ENCODE measurements around the gene PTTG1IP.

The PTTG1IP gene

DNA sequence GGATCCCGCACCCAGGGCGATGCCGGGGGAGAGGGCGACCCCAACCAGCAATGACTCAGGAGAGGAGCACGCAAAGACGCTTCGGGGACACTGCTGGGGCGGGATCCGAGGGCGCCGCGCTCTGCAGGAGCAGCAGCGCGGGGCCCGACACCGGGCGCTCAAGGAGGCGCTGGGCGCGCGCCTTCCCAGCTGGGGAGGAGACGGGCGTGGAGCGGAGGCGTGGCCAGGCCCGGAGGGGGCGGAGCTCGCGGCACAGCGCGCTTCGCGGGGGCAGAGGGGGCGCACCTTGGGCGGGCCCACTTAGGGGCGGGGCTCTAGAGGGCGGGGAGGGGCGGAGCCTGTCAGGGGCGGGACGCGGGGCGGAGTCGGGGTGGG lies 56.0 kb downstream of the PTTG1IP start:
- TF ChIP-seq FOXP2 (optimal IDR thresholded peaks at IDR 0.05; ENCODE audit: control extremely low read depth, extremely low read length, insufficient read depth) (no peak), EZH2 (IDR thresholded peaks at IDR 0.05) (no peak), POLR2AphosphoS5 (IDR thresholded peaks at IDR 0.05; ENCODE audit: borderline replicate concordance, low read depth, low read length) (peak; percentile 29; the same call in 1 of the 2 replicates)
- Histone ChIP-seq H3K9me3 (ENCODE audit: low read depth, low read length) (no peaks in the 10 kb centered on the region), H3K4me3 (peak overlapping the region; percentile 90), H3K9ac (ENCODE audit: insufficient read length) (peak overlapping the region; percentile 71), H3K27ac (peak overlapping the region; percentile 74; the same call in 1 of the 2 replicates), H3K36me3 (ENCODE audit: insufficient read depth, low read length) (peaks cover 9% of the 10 kb centered on the region; the same call in 1 of the 2 replicates)
- no peak for DNase-seq (ENCODE audit: low read depth, low spot score)

GRCh38 chr21:44816761-44817505 lies 56.6 kb downstream of the PTTG1IP start:
- TF ChIP-seq POLR2AphosphoS5 (IDR thresholded peaks at IDR 0.05; ENCODE audit: borderline replicate concordance, low read depth, low read length) (no peak), EZH2 (IDR thresholded peaks at IDR 0.05) (no peak), FOXP2 (optimal IDR thresholded peaks at IDR 0.05; ENCODE audit: control extremely low read depth, extremely low read length, insufficient read depth) (no peak)
- no peak for DNase-seq (ENCODE audit: low read depth, low spot score)
- H3K36me3 ChIP-seq (ENCODE audit: insufficient read depth, low read length) = peaks cover 11% of the 10 kb centered on the region; the same call in 1 of the 2 replicates
- no peaks in the 10 kb centered on the region for H3K9me3 ChIP-seq (ENCODE audit: low read depth, low read length)
- H3K27ac ChIP-seq = no peak overlapping the region
- peak overlapping the region; percentile 71 for H3K9ac ChIP-seq (ENCODE audit: insufficient read length)
- peak overlapping the region; percentile 90 for H3K4me3 ChIP-seq

DNA sequence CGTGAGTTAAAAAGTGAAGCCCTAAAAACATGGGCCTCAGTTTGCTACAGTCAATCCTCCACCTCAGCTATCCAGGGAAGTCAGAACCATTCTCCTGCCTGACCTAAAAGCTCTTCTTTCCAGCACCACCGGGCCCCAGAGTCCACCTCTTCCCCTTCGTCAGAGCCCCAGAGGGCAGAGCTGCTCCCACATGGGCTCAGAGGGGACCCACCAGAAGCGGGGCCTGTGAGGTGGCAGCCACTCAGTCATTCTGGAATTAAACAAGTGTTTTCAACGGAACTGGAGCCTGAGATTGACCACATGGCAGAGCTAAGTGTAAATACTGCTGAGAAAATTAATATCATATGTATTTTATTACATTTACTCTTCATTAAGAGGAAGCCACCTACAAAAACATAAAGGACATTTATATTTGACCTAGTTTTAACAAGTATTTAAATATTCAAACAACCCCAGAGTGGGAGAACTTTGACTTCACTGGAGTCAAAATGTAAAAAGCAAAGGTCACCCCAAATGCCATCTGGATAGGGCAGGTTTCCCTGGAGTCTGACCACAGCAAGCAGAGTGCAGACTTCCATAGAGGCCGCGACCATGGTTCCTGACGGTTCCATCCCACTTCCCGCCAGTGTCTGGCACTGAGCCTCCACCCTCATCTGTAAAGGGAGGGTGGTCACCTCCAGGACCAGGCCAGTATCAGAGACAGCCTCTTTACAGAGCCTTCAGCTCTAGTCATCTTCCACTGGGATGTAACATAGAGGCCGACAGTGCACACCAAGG lies 57.5 kb downstream of the PTTG1IP start:
- H3K36me3 ChIP-seq (ENCODE audit: insufficient read depth, low read length) = peaks cover 11% of the 10 kb centered on the region; the same call in 1 of the 2 replicates
- DNase-seq (ENCODE audit: low read depth, low spot score) = no peak
- no peak overlapping the region for H3K9ac ChIP-seq (ENCODE audit: insufficient read length)
- H3K9me3 ChIP-seq (ENCODE audit: low read depth, low read length) = no peaks in the 10 kb centered on the region
- peak overlapping the region; percentile 90 for H3K4me3 ChIP-seq
- no peak overlapping the region for H3K27ac ChIP-seq
- TF ChIP-seq FOXP2 (optimal IDR thresholded peaks at IDR 0.05; ENCODE audit: control extremely low read depth, extremely low read length, insufficient read depth) = no peak
- TF ChIP-seq EZH2 (IDR thresholded peaks at IDR 0.05) = no peak
- no peak for TF ChIP-seq POLR2AphosphoS5 (IDR thresholded peaks at IDR 0.05; ENCODE audit: borderline replicate concordance, low read depth, low read length)

DNA sequence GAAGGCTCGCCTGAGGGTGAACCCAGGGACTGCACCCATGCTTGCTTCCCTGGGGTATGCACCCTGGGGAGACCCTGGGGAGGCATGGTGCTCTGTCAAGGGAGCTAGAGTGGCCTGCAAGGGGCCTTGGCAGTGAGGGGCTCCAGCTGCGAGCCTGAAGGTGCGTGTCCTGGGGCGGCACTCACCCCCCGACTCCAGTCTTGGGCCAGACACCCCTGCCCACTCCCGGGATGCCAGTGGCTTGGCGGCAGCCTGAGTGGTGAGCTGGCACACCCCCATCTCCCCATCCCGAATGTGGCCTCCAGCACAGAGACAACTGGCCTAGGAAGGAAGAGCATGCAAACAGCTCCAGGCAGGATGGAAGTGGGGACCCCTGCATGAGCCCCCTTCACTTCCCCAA lies 58.3 kb downstream of the PTTG1IP start:
- Histone ChIP-seq H3K9ac (ENCODE audit: insufficient read length) (no peak overlapping the region), H3K36me3 (ENCODE audit: insufficient read depth, low read length) (peaks cover 12% of the 10 kb centered on the region; the same call in 1 of the 2 replicates), H3K9me3 (ENCODE audit: low read depth, low read length) (no peaks in the 10 kb centered on the region), H3K4me3 (no peak overlapping the region), H3K27ac (no peak overlapping the region)
- TF ChIP-seq POLR2AphosphoS5 (IDR thresholded peaks at IDR 0.05; ENCODE audit: borderline replicate concordance, low read depth, low read length) (no peak), EZH2 (IDR thresholded peaks at IDR 0.05) (no peak), FOXP2 (optimal IDR thresholded peaks at IDR 0.05; ENCODE audit: control extremely low read depth, extremely low read length, insufficient read depth) (no peak)
- DNase-seq (ENCODE audit: low read depth, low spot score) = no peak

DNA sequence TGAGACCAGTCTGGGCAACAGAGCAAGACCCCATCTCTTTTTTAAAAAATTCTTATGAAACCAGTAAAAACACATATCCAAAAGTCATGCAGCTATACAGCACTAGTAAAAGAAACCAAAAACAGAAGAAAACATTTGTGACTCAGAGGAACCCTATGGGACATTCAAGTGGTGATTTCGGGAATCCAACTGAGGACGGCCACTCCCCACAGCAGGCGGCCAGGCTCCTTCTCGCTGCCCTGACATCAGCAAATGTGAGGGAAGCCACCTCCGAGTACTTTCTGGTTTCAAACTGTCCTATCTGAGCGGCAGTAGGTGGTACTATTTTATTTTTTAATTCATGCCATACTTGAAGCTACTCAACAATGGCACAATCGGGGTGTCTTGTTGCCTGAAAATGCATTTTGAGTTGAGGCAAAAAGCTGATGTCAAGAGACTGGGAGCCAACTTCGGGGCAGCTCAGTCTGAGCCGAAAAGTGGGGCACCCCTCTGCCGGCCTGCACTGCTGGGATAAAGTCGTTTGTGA lies 58.9 kb downstream of the PTTG1IP start:
- TF ChIP-seq POLR2AphosphoS5 (IDR thresholded peaks at IDR 0.05; ENCODE audit: borderline replicate concordance, low read depth, low read length) (no peak), EZH2 (IDR thresholded peaks at IDR 0.05) (no peak), FOXP2 (optimal IDR thresholded peaks at IDR 0.05; ENCODE audit: control extremely low read depth, extremely low read length, insufficient read depth) (no peak)
- Histone ChIP-seq H3K27ac (no peak overlapping the region), H3K9me3 (ENCODE audit: low read depth, low read length) (no peaks in the 10 kb centered on the region), H3K36me3 (ENCODE audit: insufficient read depth, low read length) (peaks cover 19% of the 10 kb centered on the region; the same call in 1 of the 2 replicates), H3K4me3 (no peak overlapping the region), H3K9ac (ENCODE audit: insufficient read length) (no peak overlapping the region)
- no peak for DNase-seq (ENCODE audit: low read depth, low spot score)

DNA sequence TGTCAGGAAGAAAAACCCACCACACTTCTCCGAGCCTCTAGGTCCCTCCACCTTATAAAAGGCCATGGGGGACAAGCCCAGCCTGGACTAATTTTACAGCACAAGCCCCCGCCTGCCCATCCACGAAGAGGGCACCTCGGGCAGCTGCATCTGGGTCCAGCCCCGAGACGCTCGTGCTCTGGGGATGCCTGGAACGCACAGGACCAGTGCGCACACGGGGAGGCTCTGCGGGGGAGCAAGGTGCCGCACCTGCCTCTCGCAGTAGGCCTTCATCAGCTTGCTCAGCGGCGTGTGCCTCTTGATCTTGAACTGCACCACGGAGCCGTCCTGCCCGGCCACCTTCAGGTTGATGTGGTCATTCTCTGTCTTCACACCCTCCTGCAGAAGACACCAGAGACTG lies 59.8 kb downstream of the PTTG1IP start:
- Histone ChIP-seq H3K36me3 (ENCODE audit: insufficient read depth, low read length) (peaks cover 27% of the 10 kb centered on the region; the same call in 1 of the 2 replicates), H3K9ac (ENCODE audit: insufficient read length) (no peak overlapping the region)

DNA sequence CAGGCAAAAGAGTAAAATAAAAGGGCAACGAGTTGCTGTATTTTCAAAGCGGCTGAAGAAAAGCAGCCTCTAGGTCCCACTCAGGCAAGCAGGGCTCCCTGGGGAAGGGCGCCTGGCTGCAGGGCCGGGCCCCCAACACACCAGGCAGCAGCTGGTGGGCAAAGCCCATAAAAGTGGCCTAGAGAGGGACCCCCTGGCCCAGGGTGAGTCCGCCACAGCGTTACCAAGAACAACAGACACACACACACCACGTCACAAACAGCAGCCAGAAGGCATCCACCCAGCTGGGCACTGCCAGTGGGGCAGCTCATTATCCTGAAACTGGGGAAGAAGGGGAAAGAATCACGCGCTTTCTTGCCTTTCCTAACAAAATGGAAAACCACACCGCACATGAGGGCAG lies 60.3 kb downstream of the PTTG1IP start:
- Histone ChIP-seq H3K9me3 (ENCODE audit: low read depth, low read length) (no peaks in the 10 kb centered on the region), H3K36me3 (ENCODE audit: insufficient read depth, low read length) (peaks cover 31% of the 10 kb centered on the region; the same call in 1 of the 2 replicates), H3K27ac (no peak overlapping the region), H3K9ac (ENCODE audit: insufficient read length) (no peak overlapping the region), H3K4me3 (no peak overlapping the region)
- no peak for DNase-seq (ENCODE audit: low read depth, low spot score)
- TF ChIP-seq POLR2AphosphoS5 (IDR thresholded peaks at IDR 0.05; ENCODE audit: borderline replicate concordance, low read depth, low read length) (no peak), EZH2 (IDR thresholded peaks at IDR 0.05) (no peak), FOXP2 (optimal IDR thresholded peaks at IDR 0.05; ENCODE audit: control extremely low read depth, extremely low read length, insufficient read depth) (no peak)

More for the DNA sequence above, 59.8 kb downstream of the PTTG1IP start:
- no peak for TF ChIP-seq POLR2AphosphoS5 (IDR thresholded peaks at IDR 0.05; ENCODE audit: borderline replicate concordance, low read depth, low read length)
- no peak for DNase-seq (ENCODE audit: low read depth, low spot score)
- no peak overlapping the region for H3K27ac ChIP-seq
- no peak overlapping the region for H3K4me3 ChIP-seq
- no peaks in the 10 kb centered on the region for H3K9me3 ChIP-seq (ENCODE audit: low read depth, low read length)

GRCh38 chr21:44812640-44813039 lies 60.9 kb downstream of the PTTG1IP start:
- H3K27ac ChIP-seq = no peak overlapping the region
- peaks cover 31% of the 10 kb centered on the region; the same call in 1 of the 2 replicates for H3K36me3 ChIP-seq (ENCODE audit: insufficient read depth, low read length)
- no peak for TF ChIP-seq EZH2 (IDR thresholded peaks at IDR 0.05)
- TF ChIP-seq FOXP2 (optimal IDR thresholded peaks at IDR 0.05; ENCODE audit: control extremely low read depth, extremely low read length, insufficient read depth) = no peak
- no peak for TF ChIP-seq POLR2AphosphoS5 (IDR thresholded peaks at IDR 0.05; ENCODE audit: borderline replicate concordance, low read depth, low read length)
- no peaks in the 10 kb centered on the region for H3K9me3 ChIP-seq (ENCODE audit: low read depth, low read length)
- H3K4me3 ChIP-seq = no peak overlapping the region
- DNase-seq (ENCODE audit: low read depth, low spot score) = no peak
- no peak overlapping the region for H3K9ac ChIP-seq (ENCODE audit: insufficient read length)
